Neural progenitor cell (in vitro differentiated cells): ENCODE measurements around the gene SH3BGR.

Experiments
- EZH2 ChIP-seq: fragments of 200-600 bp; sonication (generic); IDR thresholded peaks from 2 replicates; pipeline ENCODE4 v1.6.1; 2017; ENCODE audit warnings: antibody characterized with exemption, mild to moderate bottlenecking, moderate library complexity
- EZH2phosphoT487 ChIP-seq: fragments of 200-600 bp; sonication (generic); IDR thresholded peaks from 2 replicates; pipeline ENCODE4 v1.6.1; 2017; ENCODE audit warnings: antibody characterized with exemption
- TF ChIP-seq, protein P1 (sequence below): fragments of 200-600 bp; sonication (generic); IDR thresholded peaks from 2 replicates; pipeline ENCODE4 v1.5.1; 2017; ENCODE audit warnings: antibody characterized with exemption, mild to moderate bottlenecking

DNA sequence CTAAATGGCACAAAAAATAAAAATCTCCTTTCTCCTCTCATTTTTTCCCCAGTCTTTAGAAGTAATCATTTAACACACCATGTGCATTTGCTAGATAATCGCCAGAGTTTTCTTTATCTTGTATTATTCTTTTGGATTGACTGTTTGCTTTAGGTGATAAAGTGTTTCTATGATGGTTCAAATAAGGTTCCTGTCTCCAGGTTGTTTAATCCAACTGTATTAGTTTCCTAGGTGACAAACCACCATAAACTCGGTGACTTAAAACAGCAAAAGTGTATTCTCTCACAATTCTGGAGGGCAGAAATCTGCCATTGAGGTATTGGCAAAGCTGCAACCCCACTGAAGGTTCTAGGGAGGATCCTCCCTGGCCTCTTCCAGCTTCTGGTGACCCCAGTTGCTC is 109.4 kb downstream of the SH3BGR start:
- TF ChIP-seq, protein P1, sequence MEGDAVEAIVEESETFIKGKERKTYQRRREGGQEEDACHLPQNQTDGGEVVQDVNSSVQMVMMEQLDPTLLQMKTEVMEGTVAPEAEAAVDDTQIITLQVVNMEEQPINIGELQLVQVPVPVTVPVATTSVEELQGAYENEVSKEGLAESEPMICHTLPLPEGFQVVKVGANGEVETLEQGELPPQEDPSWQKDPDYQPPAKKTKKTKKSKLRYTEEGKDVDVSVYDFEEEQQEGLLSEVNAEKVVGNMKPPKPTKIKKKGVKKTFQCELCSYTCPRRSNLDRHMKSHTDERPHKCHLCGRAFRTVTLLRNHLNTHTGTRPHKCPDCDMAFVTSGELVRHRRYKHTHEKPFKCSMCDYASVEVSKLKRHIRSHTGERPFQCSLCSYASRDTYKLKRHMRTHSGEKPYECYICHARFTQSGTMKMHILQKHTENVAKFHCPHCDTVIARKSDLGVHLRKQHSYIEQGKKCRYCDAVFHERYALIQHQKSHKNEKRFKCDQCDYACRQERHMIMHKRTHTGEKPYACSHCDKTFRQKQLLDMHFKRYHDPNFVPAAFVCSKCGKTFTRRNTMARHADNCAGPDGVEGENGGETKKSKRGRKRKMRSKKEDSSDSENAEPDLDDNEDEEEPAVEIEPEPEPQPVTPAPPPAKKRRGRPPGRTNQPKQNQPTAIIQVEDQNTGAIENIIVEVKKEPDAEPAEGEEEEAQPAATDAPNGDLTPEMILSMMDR: no peak
- no peak for TF ChIP-seq EZH2
- TF ChIP-seq EZH2phosphoT487: no peak
